ENCODE data around the gene ANKMY1. TPM values are rescaled to one million over a fixed set of nuclear protein-coding genes. Genes with fewer than 3 reads are reported as not detected.

The ANKMY1 gene
- total RNA-seq, 1 donor, result 11.2 TPM

DNA sequence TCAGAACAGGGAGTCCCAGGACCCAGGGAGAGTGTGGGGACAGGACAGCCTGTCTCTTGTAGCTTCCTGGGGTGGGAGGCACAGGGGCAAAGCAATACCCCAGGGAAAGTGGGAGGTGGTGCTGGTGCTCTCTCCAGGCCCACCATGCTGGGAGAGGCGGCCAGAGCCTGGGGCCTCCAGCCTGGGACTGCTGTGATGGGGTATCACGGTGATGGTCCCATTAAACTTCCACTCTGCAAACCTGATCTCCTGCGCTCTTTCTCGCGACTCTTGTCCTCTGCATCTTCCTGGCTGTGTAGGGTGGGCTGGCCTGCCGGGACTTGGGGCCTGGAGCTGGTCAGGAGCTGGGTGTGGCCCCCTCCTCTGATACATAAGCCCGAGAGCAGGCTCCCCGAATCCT is 20.7 kb upstream of the ANKMY1 start:
- Histone ChIP-seq H3K9me3 (ENCODE audit: low read depth, low read length) (no peaks in the 10 kb centered on the region), H3K27ac (ENCODE audit: low read depth, low read length) (no peak overlapping the region), H3K36me3 (ENCODE audit: insufficient read depth, low read length) (peaks cover 4% of the 10 kb centered on the region), H3K4me1 (ENCODE audit: insufficient read depth, low read length) (peaks cover 11% of the 10 kb centered on the region), H4K20me1 (ENCODE audit: insufficient read depth, low read length) (peaks cover 31% of the 10 kb centered on the region), H3K79me2 (ENCODE audit: insufficient read depth, low read length) (peaks cover 44% of the 10 kb centered on the region), H3K27me3 (ENCODE audit: insufficient read depth, low read length) (no peaks in the 10 kb centered on the region), H2AFZ (ENCODE audit: low read length) (no peak overlapping the region), H3K4me3 (ENCODE audit: insufficient read depth, low read length) (no peak overlapping the region), H3K4me2 (ENCODE audit: insufficient read depth, low read length) (no peak overlapping the region)
- no peak for DNase-seq (ENCODE audit: insufficient read length, low spot score, missing footprints)
- TF ChIP-seq, protein P1, sequence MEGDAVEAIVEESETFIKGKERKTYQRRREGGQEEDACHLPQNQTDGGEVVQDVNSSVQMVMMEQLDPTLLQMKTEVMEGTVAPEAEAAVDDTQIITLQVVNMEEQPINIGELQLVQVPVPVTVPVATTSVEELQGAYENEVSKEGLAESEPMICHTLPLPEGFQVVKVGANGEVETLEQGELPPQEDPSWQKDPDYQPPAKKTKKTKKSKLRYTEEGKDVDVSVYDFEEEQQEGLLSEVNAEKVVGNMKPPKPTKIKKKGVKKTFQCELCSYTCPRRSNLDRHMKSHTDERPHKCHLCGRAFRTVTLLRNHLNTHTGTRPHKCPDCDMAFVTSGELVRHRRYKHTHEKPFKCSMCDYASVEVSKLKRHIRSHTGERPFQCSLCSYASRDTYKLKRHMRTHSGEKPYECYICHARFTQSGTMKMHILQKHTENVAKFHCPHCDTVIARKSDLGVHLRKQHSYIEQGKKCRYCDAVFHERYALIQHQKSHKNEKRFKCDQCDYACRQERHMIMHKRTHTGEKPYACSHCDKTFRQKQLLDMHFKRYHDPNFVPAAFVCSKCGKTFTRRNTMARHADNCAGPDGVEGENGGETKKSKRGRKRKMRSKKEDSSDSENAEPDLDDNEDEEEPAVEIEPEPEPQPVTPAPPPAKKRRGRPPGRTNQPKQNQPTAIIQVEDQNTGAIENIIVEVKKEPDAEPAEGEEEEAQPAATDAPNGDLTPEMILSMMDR (IDR thresholded peaks at IDR 0.05; ENCODE audit: extremely low read depth, low read depth, low read length), result no peak

DNA sequence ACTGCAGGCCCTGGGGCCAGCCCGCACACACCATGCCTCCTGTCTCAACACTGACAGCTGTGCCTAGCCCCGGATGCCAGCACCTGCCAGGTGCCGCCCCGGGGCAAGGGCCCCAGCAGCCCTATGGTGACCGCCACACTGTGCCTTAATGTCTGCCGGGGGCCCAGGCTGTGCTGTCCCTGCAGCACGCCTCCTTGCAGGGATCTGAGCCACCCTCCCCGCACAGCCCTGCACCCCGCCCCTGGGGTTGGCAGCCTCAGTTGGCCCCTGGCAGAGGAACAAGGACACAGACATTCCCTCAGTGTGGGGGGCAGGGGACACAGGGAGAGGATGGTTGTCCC is 20.3 kb upstream of the ANKMY1 start:
- Histone ChIP-seq H3K4me3 (ENCODE audit: insufficient read depth, low read length) (no peak overlapping the region), H3K36me3 (ENCODE audit: insufficient read depth, low read length) (peaks cover 4% of the 10 kb centered on the region), H3K9me3 (ENCODE audit: low read depth, low read length) (no peaks in the 10 kb centered on the region), H3K4me1 (ENCODE audit: insufficient read depth, low read length) (peaks cover 11% of the 10 kb centered on the region), H3K27me3 (ENCODE audit: insufficient read depth, low read length) (no peaks in the 10 kb centered on the region), H3K4me2 (ENCODE audit: insufficient read depth, low read length) (no peak overlapping the region), H4K20me1 (ENCODE audit: insufficient read depth, low read length) (peaks cover 31% of the 10 kb centered on the region), H3K79me2 (ENCODE audit: insufficient read depth, low read length) (peaks cover 40% of the 10 kb centered on the region), H3K27ac (ENCODE audit: low read depth, low read length) (no peak overlapping the region), H2AFZ (ENCODE audit: low read length) (no peak overlapping the region)
- DNase-seq (ENCODE audit: insufficient read length, low spot score, missing footprints), result no peak
- TF ChIP-seq, protein P1 (IDR thresholded peaks at IDR 0.05; ENCODE audit: extremely low read depth, low read depth, low read length), result no peak

DNA sequence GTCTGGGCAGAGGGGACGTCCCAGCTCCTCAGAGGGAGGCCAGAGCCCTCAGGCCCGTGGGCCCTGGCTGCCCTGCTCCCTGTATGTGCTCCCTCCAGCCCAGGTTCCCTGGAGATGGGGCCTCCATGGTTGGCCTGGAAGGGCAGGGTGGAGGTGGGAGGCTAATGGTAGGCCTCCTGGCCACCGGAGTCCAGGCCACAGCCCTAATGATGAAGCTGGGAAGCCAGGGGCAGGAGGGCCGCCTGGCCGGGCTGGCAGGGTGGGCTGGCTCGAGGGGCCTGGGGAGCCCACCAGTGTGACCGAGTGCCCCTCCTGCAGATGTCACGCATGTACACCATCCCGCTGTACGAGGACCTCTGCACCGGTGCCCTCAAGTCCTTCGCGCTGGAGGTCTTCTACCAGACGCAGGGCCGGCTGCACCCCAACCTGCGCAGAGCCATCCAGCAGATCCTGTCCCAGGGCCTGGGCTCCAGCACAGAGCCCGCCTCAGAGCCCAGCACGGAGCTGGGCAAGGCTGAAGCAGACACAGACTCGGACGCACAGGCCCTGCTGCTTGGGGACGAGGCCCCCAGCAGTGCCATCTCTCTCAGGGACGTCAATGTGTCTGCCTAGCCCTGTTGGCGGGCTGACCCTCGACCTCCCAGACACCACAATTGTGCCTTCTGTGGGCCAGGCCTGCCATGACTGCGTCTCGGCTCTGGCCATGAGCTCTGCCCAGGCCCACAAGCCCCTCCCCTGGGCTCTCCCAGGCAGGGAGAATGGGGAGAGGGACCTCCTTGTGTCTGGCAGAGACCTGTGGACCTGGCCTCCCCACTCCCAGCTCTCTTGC is 19.7 kb upstream of the ANKMY1 start:
- Histone ChIP-seq H3K27me3 (ENCODE audit: insufficient read depth, low read length) (no peaks in the 10 kb centered on the region), H3K27ac (ENCODE audit: low read depth, low read length) (no peak overlapping the region), H3K4me2 (ENCODE audit: insufficient read depth, low read length) (no peak overlapping the region), H2AFZ (ENCODE audit: low read length) (no peak overlapping the region), H3K79me2 (ENCODE audit: insufficient read depth, low read length) (peaks cover 34% of the 10 kb centered on the region), H3K4me3 (ENCODE audit: insufficient read depth, low read length) (no peak overlapping the region), H3K36me3 (ENCODE audit: insufficient read depth, low read length) (peaks cover 4% of the 10 kb centered on the region), H3K9me3 (ENCODE audit: low read depth, low read length) (no peaks in the 10 kb centered on the region), H3K4me1 (ENCODE audit: insufficient read depth, low read length) (peaks cover 11% of the 10 kb centered on the region), H4K20me1 (ENCODE audit: insufficient read depth, low read length) (peaks cover 31% of the 10 kb centered on the region)
- DNase-seq (ENCODE audit: insufficient read length, low spot score, missing footprints), result no peak
- TF ChIP-seq, protein P1 (IDR thresholded peaks at IDR 0.05; ENCODE audit: extremely low read depth, low read depth, low read length), result no peak

DNA sequence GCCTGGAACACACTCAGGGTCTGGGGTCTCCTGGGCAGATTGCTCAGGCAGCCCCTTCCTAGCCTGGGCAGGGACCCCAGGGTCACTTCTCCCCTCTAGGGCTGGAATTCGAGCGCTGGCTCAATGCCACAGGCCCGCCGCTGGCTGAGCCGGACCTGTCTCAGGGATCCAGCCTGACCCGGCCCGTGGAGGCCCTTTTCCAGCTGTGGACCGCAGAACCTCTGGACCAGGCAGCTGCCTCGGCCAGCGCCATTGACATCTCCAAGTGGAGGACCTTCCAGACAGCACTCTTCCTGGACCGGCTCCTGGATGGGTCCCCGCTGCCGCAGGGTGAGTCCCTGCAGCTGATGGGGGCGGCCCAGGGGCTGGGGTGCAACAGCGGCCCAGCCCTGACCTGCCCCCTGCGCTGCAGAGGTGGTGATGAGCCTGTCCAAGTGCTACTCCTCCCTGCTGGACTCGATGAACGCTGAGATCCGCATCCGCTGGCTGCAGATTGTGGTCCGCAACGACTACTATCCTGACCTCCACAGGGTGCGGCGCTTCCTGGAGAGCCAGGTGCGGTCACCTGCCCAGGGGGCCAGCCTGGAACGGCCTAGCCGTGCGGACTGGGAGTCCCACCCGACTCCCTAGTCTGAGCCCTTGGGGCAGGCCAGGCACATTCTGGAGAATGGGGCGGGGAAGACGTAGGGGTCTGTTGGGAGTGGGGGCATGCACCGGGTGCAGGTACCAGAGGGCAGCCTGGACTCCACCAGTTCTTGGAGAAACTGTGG is 18.8 kb upstream of the ANKMY1 start:
- peaks cover 4% of the 10 kb centered on the region for H3K36me3 ChIP-seq (ENCODE audit: insufficient read depth, low read length)
- no peak overlapping the region for H3K27ac ChIP-seq (ENCODE audit: low read depth, low read length)
- H3K4me1 ChIP-seq (ENCODE audit: insufficient read depth, low read length), result peaks cover 11% of the 10 kb centered on the region
- no peak for DNase-seq (ENCODE audit: insufficient read length, low spot score, missing footprints)
- H4K20me1 ChIP-seq (ENCODE audit: insufficient read depth, low read length), result peaks cover 31% of the 10 kb centered on the region
- no peak overlapping the region for H3K4me3 ChIP-seq (ENCODE audit: insufficient read depth, low read length)
- peaks cover 26% of the 10 kb centered on the region for H3K79me2 ChIP-seq (ENCODE audit: insufficient read depth, low read length)
- no peak overlapping the region for H3K4me2 ChIP-seq (ENCODE audit: insufficient read depth, low read length)
- no peaks in the 10 kb centered on the region for H3K27me3 ChIP-seq (ENCODE audit: insufficient read depth, low read length)
- TF ChIP-seq, protein P1 (IDR thresholded peaks at IDR 0.05; ENCODE audit: extremely low read depth, low read depth, low read length), result no peak
- no peak overlapping the region for H2AFZ ChIP-seq (ENCODE audit: low read length)
- no peaks in the 10 kb centered on the region for H3K9me3 ChIP-seq (ENCODE audit: low read depth, low read length)
